NCI-H187 treated with DMSO at 0.1 percent for 48 hours (cell line): ENCODE results near the gene ZFX.
"Not testable (repeated sequence)": the region's sequence is repeated elsewhere in the genome, so short reads cannot be mapped to it uniquely, and the experiment has no call there.

Source experiments
- DNase-seq: peaks from one replicate; lab custom pipeline; 2025; lab: John Stamatoyannopoulos, UW

The ZFX gene

GRCh38 chrX:24153178-24153795 is 3.8 kb downstream of the ZFX start:
- no peak for DNase-seq

- DNase-seq: no peak
Observed at GRCh38 chrX:24153796-24154189, 4.3 kb downstream of the ZFX start.

- no peak for DNase-seq
Observed at GRCh38 chrX:24154490-24155034, 5.0 kb downstream of the ZFX start.

GRCh38 chrX:24155747-24156146 is 6.2 kb downstream of the ZFX start:
- not testable (repeated sequence) for DNase-seq

GRCh38 chrX:24156177-24156576 is 6.6 kb downstream of the ZFX start:
- DNase-seq: no peak

GRCh38 chrX:24158881-24159280 is 9.4 kb downstream of the ZFX start:
- DNase-seq: no peak

GRCh38 chrX:24166078-24166477 is 16.5 kb downstream of the ZFX start:
- DNase-seq: no peak

- no peak for DNase-seq
Observed at GRCh38 chrX:24167719-24168472, 18.4 kb downstream of the ZFX start.

- DNase-seq: no peak
Observed at GRCh38 chrX:24168807-24169206, 19.3 kb downstream of the ZFX start.

- no peak for DNase-seq
Observed at GRCh38 chrX:24169211-24169610, 19.7 kb downstream of the ZFX start.

- no peak for DNase-seq
Observed at GRCh38 chrX:24173115-24173847, 23.8 kb downstream of the ZFX start.

- DNase-seq: no peak
Observed at GRCh38 chrX:24175276-24175675, 25.7 kb downstream of the ZFX start.

GRCh38 chrX:24178441-24178840 is 28.9 kb downstream of the ZFX start:
- DNase-seq: no peak

GRCh38 chrX:24184018-24184417 is 34.5 kb downstream of the ZFX start:
- DNase-seq: no peak

- DNase-seq: no peak
Observed at GRCh38 chrX:24186483-24186882, 37.0 kb downstream of the ZFX start.

GRCh38 chrX:24186986-24187385 is 37.5 kb downstream of the ZFX start:
- DNase-seq: no peak

GRCh38 chrX:24189490-24189889 is 40.0 kb downstream of the ZFX start:
- no peak for DNase-seq

- DNase-seq: no peak
Observed at GRCh38 chrX:24190500-24191156, 41.1 kb downstream of the ZFX start.

GRCh38 chrX:24196509-24196908 is 47.0 kb downstream of the ZFX start:
- DNase-seq: no peak

GRCh38 chrX:24198101-24198500 is 48.6 kb downstream of the ZFX start:
- no peak for DNase-seq

GRCh38 chrX:24200133-24200532 is 50.6 kb downstream of the ZFX start:
- DNase-seq: no peak

- no peak for DNase-seq
Observed at GRCh38 chrX:24201216-24201615, 51.7 kb downstream of the ZFX start.
